CD4-positive, alpha-beta T cell (primary cell): ENCODE data around the gene MSH3. TPM values are rescaled to one million over a fixed set of nuclear protein-coding genes. Genes with fewer than 3 reads are reported as not detected.
A peak's percentile ranks its signal among the peaks of the same experiment; 100 is the strongest.

Experiments used
- ATAC-seq: fragments of 200-7000 bp; cut with Tn5 transposase; one replicate; pipeline ENCODE4 v1.10.0; 2022; ENCODE audit warnings: mild to moderate bottlenecking; ENCODE audit not compliant: poor library complexity
- CTCF ChIA-PET: fragments of 350-600 bp; sonication (Branson Sonifier 250); formaldehyde crosslinking; loops from one replicate; lab custom pipeline; 2021; ENCODE audit warnings: antibody characterized with exemption, inconsistent platforms; lab: Charles Lee
- POLR2A ChIA-PET: fragments of 350-600 bp; sonication (Branson Sonifier 250); formaldehyde crosslinking; loops from one replicate; lab custom pipeline; 2021; ENCODE audit warnings: antibody characterized with exemption, inconsistent platforms; lab: Charles Lee
- DNase-seq, 14 experiments: peaks; one replicate each; pipeline ENCODE4 v3.0.0-alpha.2; 2013 to 2020; ENCODE audit warnings: mixed read lengths in 2 of 14
- H3K27ac ChIP-seq, 2 donors: one replicate each; pipeline versions ENCODE4 v1.5.1 to v1.7.0; 2013; ENCODE audit warnings: low read length in 2 of 2, low read depth in 1 of 2, mild to moderate bottlenecking in 1 of 2
- H3K27me3 ChIP-seq, 2 experiments: 1 replicate in 1 of 2; 2 replicates in 1 of 2; pipeline versions ENCODE4 v1.6.1 to v1.7.0; 2013; ENCODE audit warnings: low read length in 2 of 2, control low read depth in 1 of 2, mild to moderate bottlenecking in 1 of 2, moderate library complexity in 1 of 2; ENCODE audit not compliant: insufficient read depth in 2 of 2, control insufficient read depth in 1 of 2
- H3K36me3 ChIP-seq: one replicate; pipeline ENCODE4 v1.6.1; 2013; ENCODE audit warnings: low read length, control low read depth; ENCODE audit not compliant: insufficient read depth
- H3K4me1 ChIP-seq: one replicate; pipeline ENCODE4 v1.6.1; 2013; ENCODE audit warnings: low read length, control low read depth; ENCODE audit not compliant: insufficient read depth
- H3K4me3 ChIP-seq: one replicate; pipeline ENCODE4 v1.5.1; 2013; ENCODE audit warnings: mild to moderate bottlenecking, low read length, moderate library complexity
- H3K9me3 ChIP-seq, 2 experiments: 1 replicate in 1 of 2; 2 replicates in 1 of 2; pipeline versions ENCODE4 v1.6.1 to v1.7.0; 2013; ENCODE audit warnings: low read length in 2 of 2, mild to moderate bottlenecking in 2 of 2, control low read depth in 1 of 2, moderate library complexity in 1 of 2; ENCODE audit not compliant: control insufficient read depth in 1 of 2, insufficient read depth in 1 of 2
- H3K27ac Mint-ChIP-seq: one replicate; pipeline ENCODE4 v1.8.0; 2020; ENCODE audit warnings: mixed read lengths
- H3K27me3 Mint-ChIP-seq: one replicate; pipeline ENCODE4 v1.8.0; 2021; ENCODE audit warnings: mixed read lengths
- H3K36me3 Mint-ChIP-seq: one replicate; pipeline ENCODE4 v1.8.0; 2021; ENCODE audit warnings: low read depth, mixed read lengths
- H3K4me1 Mint-ChIP-seq: one replicate; pipeline ENCODE4 v1.8.0; 2021; ENCODE audit warnings: low read depth, mixed read lengths
- H3K4me3 Mint-ChIP-seq: one replicate; pipeline ENCODE4 v1.8.0; 2020; ENCODE audit warnings: mild to moderate bottlenecking, mixed read lengths
- H3K9me3 Mint-ChIP-seq: one replicate; pipeline ENCODE4 v1.8.0; 2020; ENCODE audit warnings: mixed read lengths
- intact Hi-C, 2 experiments: fragments of 100-400 bp; cut with DNase I in 1 of 2; cut with micrococcal nuclease in 1 of 2; formaldehyde crosslinking; loops; one replicate each; pipeline versions ENCODE4 v1.15.1 to v1.9.0; 2023 to 2025; cut with DNase I, micrococcal nuclease
- total RNA-seq, 174 experiments: library from RNA in 2 of 174; stranded (reverse) in 2 of 174; gene quantifications; one replicate each; pipeline ENCODE4 v1.2.3 and lab custom pipeline; 2021 to 2026
- TF ChIP-seq, protein P1 (sequence below): fragments of 200-600 bp; IDR thresholded peaks from one replicate; pipeline ENCODE4 v1.8.0; 2022; ENCODE audit warnings: antibody characterized with exemption, mild to moderate bottlenecking

MSH3 gene
- total RNA-seq, 2 experiments from 2014 or later = 11.3 to 13.0 TPM

DNA sequence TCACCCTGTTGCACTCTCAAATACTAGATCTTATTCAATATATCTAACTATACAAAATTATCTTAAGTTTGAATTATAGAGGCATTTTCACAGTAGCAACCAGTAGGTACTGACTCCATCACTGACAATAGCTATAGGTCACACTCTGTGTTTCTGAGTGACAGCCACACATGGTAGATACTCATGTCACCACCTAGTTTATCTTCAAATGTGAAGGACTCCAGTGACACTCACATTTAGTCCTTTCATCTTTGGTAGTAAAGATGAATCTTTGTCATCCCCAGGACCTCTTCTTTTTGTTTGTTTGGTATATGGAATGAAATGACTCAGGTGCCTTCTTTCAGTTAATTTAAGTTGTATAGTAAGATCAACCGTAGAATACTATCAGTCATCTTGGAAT is 102.8 kb downstream of the MSH3 start:
- TF ChIP-seq, protein P1, sequence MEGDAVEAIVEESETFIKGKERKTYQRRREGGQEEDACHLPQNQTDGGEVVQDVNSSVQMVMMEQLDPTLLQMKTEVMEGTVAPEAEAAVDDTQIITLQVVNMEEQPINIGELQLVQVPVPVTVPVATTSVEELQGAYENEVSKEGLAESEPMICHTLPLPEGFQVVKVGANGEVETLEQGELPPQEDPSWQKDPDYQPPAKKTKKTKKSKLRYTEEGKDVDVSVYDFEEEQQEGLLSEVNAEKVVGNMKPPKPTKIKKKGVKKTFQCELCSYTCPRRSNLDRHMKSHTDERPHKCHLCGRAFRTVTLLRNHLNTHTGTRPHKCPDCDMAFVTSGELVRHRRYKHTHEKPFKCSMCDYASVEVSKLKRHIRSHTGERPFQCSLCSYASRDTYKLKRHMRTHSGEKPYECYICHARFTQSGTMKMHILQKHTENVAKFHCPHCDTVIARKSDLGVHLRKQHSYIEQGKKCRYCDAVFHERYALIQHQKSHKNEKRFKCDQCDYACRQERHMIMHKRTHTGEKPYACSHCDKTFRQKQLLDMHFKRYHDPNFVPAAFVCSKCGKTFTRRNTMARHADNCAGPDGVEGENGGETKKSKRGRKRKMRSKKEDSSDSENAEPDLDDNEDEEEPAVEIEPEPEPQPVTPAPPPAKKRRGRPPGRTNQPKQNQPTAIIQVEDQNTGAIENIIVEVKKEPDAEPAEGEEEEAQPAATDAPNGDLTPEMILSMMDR = no peak
- H3K36me3 Mint-ChIP-seq = peaks cover 45% of the 10 kb centered on the region
- H3K4me3 Mint-ChIP-seq = no peak overlapping the region
- no peaks in the 10 kb centered on the region for H3K9me3 Mint-ChIP-seq
- no peak overlapping the region for H3K4me3 ChIP-seq
- peak overlapping the region; percentile 58 for H3K27ac Mint-ChIP-seq
- H3K4me1 Mint-ChIP-seq = peaks cover 73% of the 10 kb centered on the region
- peaks cover 6% of the 10 kb centered on the region for H3K36me3 ChIP-seq
- H3K4me1 ChIP-seq = peaks cover 20% of the 10 kb centered on the region
- CTCF ChIA-PET = no interaction called here
- POLR2A ChIA-PET = interaction anchor here (0.6 kb wide), 1 partner anchor 62 kb away, joined by 4 read pairs; no protein-coding TSS in a partner anchor
- no peaks in the 10 kb centered on the region for H3K27me3 ChIP-seq
- intact Hi-C loops = loop anchor here in 1 of 2 experiments (5.0 kb wide), 1 partner anchor 350 kb away; no protein-coding TSS in a partner anchor
- H3K27me3 Mint-ChIP-seq = no peaks in the 10 kb centered on the region
- H3K27ac ChIP-seq = peak overlapping the region in 1 of 2 donors; percentile 52
- no peak for DNase-seq
- no peaks in the 10 kb centered on the region for H3K9me3 ChIP-seq
- ATAC-seq = no peak

DNA sequence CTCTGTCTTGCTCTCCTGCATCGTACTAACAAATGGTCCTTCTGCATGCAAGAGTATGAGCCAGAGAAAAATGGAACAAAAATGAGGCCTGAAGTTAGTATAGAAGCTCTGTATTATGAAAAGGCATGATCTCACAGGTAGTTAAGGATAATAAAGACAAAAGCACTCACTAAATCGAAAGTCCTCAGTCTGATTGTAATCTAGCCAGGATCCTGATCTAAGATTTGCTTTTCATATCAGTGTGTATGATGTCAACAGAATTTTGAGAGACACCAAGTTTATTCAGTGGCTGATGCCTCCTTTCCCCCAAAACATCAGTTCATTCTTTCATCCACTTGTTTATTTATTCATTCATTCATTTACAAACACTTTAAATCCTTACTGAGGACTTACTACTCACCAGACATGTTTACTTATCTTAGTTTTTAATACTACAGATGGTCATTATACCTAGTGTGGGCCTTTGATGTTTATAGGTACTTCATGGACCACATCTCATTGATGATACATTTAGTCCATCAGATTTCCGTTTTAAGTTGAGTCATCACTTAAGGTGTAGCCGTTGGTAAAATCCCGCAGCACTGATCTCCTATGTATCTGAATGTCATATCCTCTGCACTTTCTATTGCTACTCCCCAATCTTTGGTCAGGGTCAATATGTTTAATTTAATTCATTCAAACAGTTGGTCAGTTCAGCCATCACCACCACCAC is 105.6 kb downstream of the MSH3 start:
- H3K4me1 ChIP-seq = peaks cover 17% of the 10 kb centered on the region

GRCh38 chr5:80760680-80761079 is 106.2 kb downstream of the MSH3 start:
- Mint-ChIP-seq H3K36me3 (peaks cover 60% of the 10 kb centered on the region), H3K4me1 (peaks cover 46% of the 10 kb centered on the region)
- peaks cover 10% of the 10 kb centered on the region for H3K4me1 ChIP-seq

More for the DNA sequence above, 105.6 kb downstream of the MSH3 start:
- Histone ChIP-seq H3K36me3 (peaks cover 5% of the 10 kb centered on the region), H3K27ac (no peak overlapping the region), H3K4me3 (no peak overlapping the region), H3K27me3 (no peaks in the 10 kb centered on the region), H3K9me3 (no peaks in the 10 kb centered on the region)
- peak; percentile 44 for ATAC-seq
- Mint-ChIP-seq H3K4me1 (peaks cover 52% of the 10 kb centered on the region), H3K27me3 (no peaks in the 10 kb centered on the region), H3K36me3 (peaks cover 53% of the 10 kb centered on the region), H3K27ac (peak overlapping the region; percentile 61), H3K4me3 (peak overlapping the region; percentile 26), H3K9me3 (no peaks in the 10 kb centered on the region)
- POLR2A ChIA-PET = interaction anchor here (0.6 kb wide), 1 partner anchor 249 kb away, joined by 3 read pairs; no protein-coding TSS in a partner anchor
- CTCF ChIA-PET = no interaction called here
- DNase-seq = peak in 3 of 14 experiments; percentile 14 to 39 (median 17)
- TF ChIP-seq, protein P1 = no peak
- intact Hi-C loops = loop anchor here in 1 of 2 experiments (5.0 kb wide), 1 partner anchor 347 kb away; no protein-coding TSS in a partner anchor

More at GRCh38 chr5:80760680-80761079, 106.2 kb downstream of the MSH3 start:
- ATAC-seq (no peak), DNase-seq (no peak)
- Histone ChIP-seq H3K27ac (no peak overlapping the region), H3K27me3 (no peaks in the 10 kb centered on the region), H3K4me3 (no peak overlapping the region), H3K9me3 (no peaks in the 10 kb centered on the region), H3K36me3 (peaks cover 5% of the 10 kb centered on the region)
- ChIA-PET CTCF (no interaction called here), POLR2A (interaction anchor here (0.6 kb wide), 1 partner anchor 249 kb away, joined by 3 read pairs; no protein-coding TSS in a partner anchor)
- H3K9me3 Mint-ChIP-seq = no peaks in the 10 kb centered on the region
- intact Hi-C loops = no loop called here
- H3K27me3 Mint-ChIP-seq = no peaks in the 10 kb centered on the region
- H3K27ac Mint-ChIP-seq = no peak overlapping the region
- H3K4me3 Mint-ChIP-seq = no peak overlapping the region
- TF ChIP-seq, protein P1 = no peak
